ENCODE results near the gene SLAMF6. TPM values are rescaled to one million over a fixed set of nuclear protein-coding genes. Genes with fewer than 3 reads are reported as not detected.
"Not testable (repeated sequence)": the region's sequence is repeated elsewhere in the genome, so short reads cannot be mapped to it uniquely, and the experiment has no call there.

SLAMF6 gene
- total RNA-seq, 4 donors from 2014 or later, result 0.60 to 6.7 (median 2.3) TPM; not detected in 1

DNA sequence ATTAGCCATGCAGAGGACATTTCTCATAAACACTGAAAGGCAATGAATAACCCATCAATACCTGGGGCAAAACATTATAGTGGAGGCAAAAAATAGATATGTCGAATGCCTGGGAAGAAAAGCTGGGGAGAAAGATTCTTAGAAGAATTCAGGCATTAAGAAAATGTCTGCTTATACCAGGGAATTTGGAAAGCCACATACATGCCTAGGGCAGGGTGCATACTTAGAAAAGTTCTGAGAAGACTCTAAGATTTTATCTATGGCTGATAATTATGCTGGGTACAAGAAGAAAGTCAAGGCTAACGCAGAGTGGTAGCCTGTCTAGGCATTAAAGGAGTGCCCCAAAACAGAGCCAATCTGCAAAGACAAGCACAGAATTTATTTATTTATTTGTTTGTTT is 18.4 kb downstream of the SLAMF6 start:
- intact Hi-C loops (cut with DNase I; ENCODE audit: low total_unique reads), result no loop called here
- Histone ChIP-seq H3K4me3 (no peak overlapping the region), H3K4me1 (no peaks in the 10 kb centered on the region), H3K9me3 (peaks cover 6 to 15% of the 10 kb centered on the region in 2 donors), H3K27ac (no peak overlapping the region), H3K36me3 (no peaks in the 10 kb centered on the region), H3K27me3 (no peaks in the 10 kb centered on the region)
- 89 to 93% methylated on average over 2 of the region's 2 CpGs for WGBS, 2 donors (ENCODE audit: low coverage in 1 of 2)
- DNase-seq, result no peak
- in situ Hi-C loops (cut with MboI; ENCODE audit: low pct_ligation_motif_present in 1 of 4, low pct_unique_long_range_greater_than_20kb in 1 of 4, low sequenced_read_pairs in 3 of 4), result no loop called here
- TF ChIP-seq, protein P1, sequence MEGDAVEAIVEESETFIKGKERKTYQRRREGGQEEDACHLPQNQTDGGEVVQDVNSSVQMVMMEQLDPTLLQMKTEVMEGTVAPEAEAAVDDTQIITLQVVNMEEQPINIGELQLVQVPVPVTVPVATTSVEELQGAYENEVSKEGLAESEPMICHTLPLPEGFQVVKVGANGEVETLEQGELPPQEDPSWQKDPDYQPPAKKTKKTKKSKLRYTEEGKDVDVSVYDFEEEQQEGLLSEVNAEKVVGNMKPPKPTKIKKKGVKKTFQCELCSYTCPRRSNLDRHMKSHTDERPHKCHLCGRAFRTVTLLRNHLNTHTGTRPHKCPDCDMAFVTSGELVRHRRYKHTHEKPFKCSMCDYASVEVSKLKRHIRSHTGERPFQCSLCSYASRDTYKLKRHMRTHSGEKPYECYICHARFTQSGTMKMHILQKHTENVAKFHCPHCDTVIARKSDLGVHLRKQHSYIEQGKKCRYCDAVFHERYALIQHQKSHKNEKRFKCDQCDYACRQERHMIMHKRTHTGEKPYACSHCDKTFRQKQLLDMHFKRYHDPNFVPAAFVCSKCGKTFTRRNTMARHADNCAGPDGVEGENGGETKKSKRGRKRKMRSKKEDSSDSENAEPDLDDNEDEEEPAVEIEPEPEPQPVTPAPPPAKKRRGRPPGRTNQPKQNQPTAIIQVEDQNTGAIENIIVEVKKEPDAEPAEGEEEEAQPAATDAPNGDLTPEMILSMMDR (IDR thresholded peaks at IDR 0.05), result no peak

DNA sequence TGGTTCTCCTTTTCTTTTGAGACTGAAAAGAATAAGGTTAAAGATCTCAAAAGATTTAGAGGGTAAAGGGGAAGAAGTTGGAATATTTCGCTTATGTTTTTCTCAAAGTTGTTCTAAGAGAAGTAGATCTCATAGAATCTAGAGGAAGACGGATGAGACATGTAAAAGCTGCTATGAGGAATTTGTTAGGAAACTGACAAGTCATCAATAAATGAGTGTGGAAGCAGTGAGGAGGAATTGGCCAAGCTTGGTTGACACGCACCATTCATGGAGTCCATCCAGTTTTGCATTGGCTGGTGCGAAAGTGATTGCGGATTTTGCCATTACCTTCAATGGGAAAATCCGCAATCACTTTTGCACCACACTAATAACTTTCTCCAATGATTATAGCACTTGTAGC is 20.0 kb downstream of the SLAMF6 start:
- no peak for DNase-seq
- 92 to 93% methylated on average over 2 to 6 of the region's 6 CpGs for WGBS, 2 donors (ENCODE audit: low coverage in 1 of 2)
- Histone ChIP-seq H3K9me3 (peaks cover 6 to 9% of the 10 kb centered on the region in 2 donors), H3K27me3 (no peaks in the 10 kb centered on the region), H3K4me1 (no peaks in the 10 kb centered on the region), H3K4me3 (no peak overlapping the region), H3K27ac (no peak overlapping the region), H3K36me3 (no peaks in the 10 kb centered on the region)
- in situ Hi-C loops (cut with MboI; ENCODE audit: low pct_ligation_motif_present in 1 of 4, low pct_unique_long_range_greater_than_20kb in 1 of 4, low sequenced_read_pairs in 3 of 4), result no loop called here
- intact Hi-C loops (cut with DNase I; ENCODE audit: low total_unique reads), result no loop called here
- TF ChIP-seq, protein P1 (IDR thresholded peaks at IDR 0.05), result no peak
- TF ChIP-seq EP300 (IDR thresholded peaks at IDR 0.05; ENCODE audit: low read depth) (no peak), POLR2AphosphoS5 (IDR thresholded peaks at IDR 0.05) (no peak), POLR2A (IDR thresholded peaks at IDR 0.05) (no peak)

DNA sequence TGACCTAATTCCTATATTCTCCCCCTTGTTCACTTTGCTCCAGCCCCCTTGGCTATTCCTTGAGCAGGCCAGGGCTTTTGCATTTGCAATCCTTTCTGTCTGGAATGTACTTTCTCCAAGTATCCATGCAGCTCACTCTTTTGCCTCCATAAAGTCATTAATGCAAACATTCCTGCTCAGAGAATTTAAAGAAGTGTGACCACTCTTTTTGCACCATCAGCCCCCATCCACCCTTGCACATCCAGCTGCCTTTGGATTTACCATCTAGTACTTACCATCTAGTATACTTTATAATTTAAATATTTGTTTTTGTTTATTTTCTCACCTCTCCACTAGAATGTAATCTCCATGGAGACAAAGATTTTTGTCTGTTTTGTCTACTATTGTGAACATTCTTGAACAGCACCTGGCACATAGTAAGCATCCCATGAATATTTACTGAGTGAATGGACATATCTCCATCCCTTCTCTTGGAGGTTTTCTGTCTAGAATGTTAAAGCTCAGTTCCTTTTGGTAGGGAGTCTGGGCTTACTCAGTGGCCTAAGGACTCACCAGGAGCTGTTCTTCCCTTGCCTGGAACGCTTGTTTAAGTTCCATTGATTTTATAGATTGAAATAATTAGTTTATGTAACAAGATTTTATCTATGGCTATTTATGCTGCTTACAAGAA is 22.6 kb downstream of the SLAMF6 start:
- in situ Hi-C loops (cut with MboI; ENCODE audit: low pct_ligation_motif_present in 1 of 4, low pct_unique_long_range_greater_than_20kb in 1 of 4, low sequenced_read_pairs in 3 of 4), result no loop called here
- WGBS, 2 donors (ENCODE audit: low coverage in 1 of 2), result 80 to 84% methylated on average over 1 of the region's 1 CpG
- no peak for DNase-seq

DNA sequence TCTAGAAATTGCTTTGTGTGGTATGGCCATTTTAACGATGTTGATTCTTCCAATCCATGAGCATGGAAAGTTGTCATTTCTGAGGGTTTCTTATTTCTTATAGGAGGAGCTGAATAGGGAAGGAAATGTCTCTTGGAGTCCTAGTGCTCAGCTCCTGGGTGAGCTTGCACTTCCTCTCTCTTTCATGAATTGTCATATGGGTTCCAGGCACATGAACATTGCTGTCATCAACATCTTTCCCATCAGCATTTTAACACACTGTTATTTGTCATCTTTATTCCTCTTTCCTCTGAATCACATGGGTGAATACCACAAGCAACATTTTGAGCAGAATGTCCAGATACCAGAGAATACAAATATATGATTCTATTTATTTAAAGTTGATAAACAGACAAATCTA is 23.4 kb downstream of the SLAMF6 start:
- in situ Hi-C loops (cut with MboI; ENCODE audit: low pct_ligation_motif_present in 1 of 4, low pct_unique_long_range_greater_than_20kb in 1 of 4, low sequenced_read_pairs in 3 of 4) (no loop called here), intact Hi-C loops (cut with DNase I; ENCODE audit: low total_unique reads) (no loop called here)
- Histone ChIP-seq H3K4me3 (no peak overlapping the region), H3K36me3 (no peaks in the 10 kb centered on the region), H3K27ac (peak overlapping the region in 1 of 4 donors; percentile 28), H3K4me1 (no peaks in the 10 kb centered on the region), H3K9me3 (no peaks in the 10 kb centered on the region), H3K27me3 (no peaks in the 10 kb centered on the region)
- TF ChIP-seq EP300 (IDR thresholded peaks at IDR 0.05; ENCODE audit: low read depth) (no peak), POLR2A (IDR thresholded peaks at IDR 0.05) (no peak), POLR2AphosphoS5 (IDR thresholded peaks at IDR 0.05) (no peak)
- TF ChIP-seq, protein P1 (IDR thresholded peaks at IDR 0.05), result no peak
- no peak for DNase-seq
- 88 to 89% methylated on average over 1 of the region's 1 CpG for WGBS, 2 donors (ENCODE audit: low coverage in 1 of 2)

More for the DNA sequence above, 22.6 kb downstream of the SLAMF6 start:
- H3K4me3 ChIP-seq, result no peak overlapping the region
- H3K27me3 ChIP-seq, result no peaks in the 10 kb centered on the region
- no peaks in the 10 kb centered on the region for H3K4me1 ChIP-seq
- H3K36me3 ChIP-seq, result no peaks in the 10 kb centered on the region
- H3K9me3 ChIP-seq, result peaks cover 0 to under 1% of the 10 kb centered on the region in 2 donors
- TF ChIP-seq POLR2AphosphoS5 (IDR thresholded peaks at IDR 0.05) (no peak), POLR2A (IDR thresholded peaks at IDR 0.05) (no peak), EP300 (IDR thresholded peaks at IDR 0.05; ENCODE audit: low read depth) (no peak)
- TF ChIP-seq, protein P1 (IDR thresholded peaks at IDR 0.05), result no peak
- intact Hi-C loops (cut with DNase I; ENCODE audit: low total_unique reads), result no loop called here
- H3K27ac ChIP-seq, result no peak overlapping the region

DNA sequence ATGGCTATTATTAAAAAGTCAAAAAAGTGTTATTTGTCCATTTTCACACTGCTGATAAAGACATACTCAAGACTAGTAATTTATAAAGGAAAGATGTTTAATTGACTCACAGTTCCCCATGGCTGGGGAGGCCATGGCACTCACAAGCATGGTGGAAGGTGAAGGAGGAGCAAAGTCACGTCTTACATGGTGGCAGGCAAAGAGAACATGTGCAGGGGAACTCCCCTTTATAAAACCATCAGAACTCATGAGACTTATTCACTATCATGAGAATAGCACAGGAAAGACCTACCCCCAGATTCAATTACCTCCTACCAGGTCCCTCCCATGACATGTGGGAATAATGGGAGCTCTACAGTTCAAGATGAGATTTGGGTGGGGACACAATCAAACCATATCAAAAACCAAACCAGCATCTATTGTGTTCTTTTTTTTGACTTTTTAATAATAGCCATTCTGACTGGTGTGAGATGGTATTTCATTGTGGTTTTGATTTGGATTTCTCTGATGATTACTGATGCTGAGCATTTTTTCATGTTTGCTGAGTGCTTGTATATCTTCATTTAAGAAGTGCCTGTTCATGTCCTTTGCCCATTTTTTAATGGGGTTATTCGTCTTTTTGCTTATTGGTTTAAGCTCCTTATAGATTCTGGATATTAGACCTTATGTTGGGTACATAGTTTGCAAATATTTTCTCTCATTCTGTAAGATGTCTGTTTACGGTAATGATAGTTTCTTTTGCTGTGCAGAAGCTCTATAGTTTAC is 24.6 kb downstream of the SLAMF6 start:
- DNase-seq; H3K9me3 ChIP-seq; H3K36me3 ChIP-seq; H3K27me3 ChIP-seq; in situ Hi-C loops (cut with MboI; ENCODE audit: low pct_ligation_motif_present in 1 of 4, low pct_unique_long_range_greater_than_20kb in 1 of 4, low sequenced_read_pairs in 3 of 4); intact Hi-C loops (cut with DNase I; ENCODE audit: low total_unique reads); H3K4me1 ChIP-seq; H3K27ac ChIP-seq; H3K4me3 ChIP-seq: not testable (repeated sequence)
- 82 to 94% methylated on average over 3 of the region's 3 CpGs for WGBS, 2 donors (ENCODE audit: low coverage in 1 of 2)
